Measurements from ENCODE around the gene SAC3D1.

GRCh38 chr11:65045061-65045460 is 4.1 kb downstream of the SAC3D1 start:
- TF ChIP-seq, protein P1, sequence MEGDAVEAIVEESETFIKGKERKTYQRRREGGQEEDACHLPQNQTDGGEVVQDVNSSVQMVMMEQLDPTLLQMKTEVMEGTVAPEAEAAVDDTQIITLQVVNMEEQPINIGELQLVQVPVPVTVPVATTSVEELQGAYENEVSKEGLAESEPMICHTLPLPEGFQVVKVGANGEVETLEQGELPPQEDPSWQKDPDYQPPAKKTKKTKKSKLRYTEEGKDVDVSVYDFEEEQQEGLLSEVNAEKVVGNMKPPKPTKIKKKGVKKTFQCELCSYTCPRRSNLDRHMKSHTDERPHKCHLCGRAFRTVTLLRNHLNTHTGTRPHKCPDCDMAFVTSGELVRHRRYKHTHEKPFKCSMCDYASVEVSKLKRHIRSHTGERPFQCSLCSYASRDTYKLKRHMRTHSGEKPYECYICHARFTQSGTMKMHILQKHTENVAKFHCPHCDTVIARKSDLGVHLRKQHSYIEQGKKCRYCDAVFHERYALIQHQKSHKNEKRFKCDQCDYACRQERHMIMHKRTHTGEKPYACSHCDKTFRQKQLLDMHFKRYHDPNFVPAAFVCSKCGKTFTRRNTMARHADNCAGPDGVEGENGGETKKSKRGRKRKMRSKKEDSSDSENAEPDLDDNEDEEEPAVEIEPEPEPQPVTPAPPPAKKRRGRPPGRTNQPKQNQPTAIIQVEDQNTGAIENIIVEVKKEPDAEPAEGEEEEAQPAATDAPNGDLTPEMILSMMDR (IDR thresholded peaks at IDR 0.05) = no peak
- TF ChIP-seq POLR2AphosphoS5 (IDR thresholded peaks at IDR 0.05) (no peak), POLR2A (IDR thresholded peaks at IDR 0.05) (no peak), EP300 (IDR thresholded peaks at IDR 0.05; ENCODE audit: low read depth) (no peak)

Data from transverse colon (tissue), 4 donors.